GM12864 (cell line): ENCODE results near the gene MEF2D.

Source experiments
- DNase-seq: peaks from one replicate; pipeline ENCODE4 v3.0.0-alpha.2; 2011; ENCODE audit warnings: low read depth
- H3K4me3 ChIP-seq: 2 replicates; pipeline ENCODE4 v1.5.1; 2011; ENCODE audit warnings: mild to moderate bottlenecking, low read depth, low read length, control low read depth
- CTCF ChIP-seq: IDR thresholded peaks from 2 replicates; pipeline ENCODE4 v1.5.1; 2011; ENCODE audit warnings: low read depth, mild to moderate bottlenecking, moderate library complexity, low read length, control low read depth, inconsistent platforms; ENCODE audit errors: missing control alignments

Gene MEF2D

GRCh38 chr1:156497743-156498431 is 2.7 kb downstream of the MEF2D start:
- DNase-seq: no peak
- no peak for TF ChIP-seq CTCF
- peak overlapping the region; percentile 89 for H3K4me3 ChIP-seq

- H3K4me3 ChIP-seq: peak overlapping the region; percentile 89
- no peak for TF ChIP-seq CTCF
These were observed 3.4 kb downstream of the MEF2D start for GRCh38 chr1:156497078-156497742.

GRCh38 chr1:156496211-156496761 is 4.3 kb downstream of the MEF2D start:
- DNase-seq: no peak
- TF ChIP-seq CTCF: no peak
- H3K4me3 ChIP-seq: peak overlapping the region; percentile 89

More at GRCh38 chr1:156497078-156497742, 3.4 kb downstream of the MEF2D start:
- DNase-seq: no peak

GRCh38 chr1:156495401-156496140 is 5.0 kb downstream of the MEF2D start:
- H3K4me3 ChIP-seq: peak overlapping the region; percentile 89
- DNase-seq: no peak
- TF ChIP-seq CTCF: no peak

GRCh38 chr1:156494309-156494895 is 6.2 kb downstream of the MEF2D start:
- H3K4me3 ChIP-seq: no peak overlapping the region; the same call in 1 of the 2 replicates
- TF ChIP-seq CTCF: no peak
- DNase-seq: no peak

- DNase-seq: no peak
- TF ChIP-seq CTCF: no peak
- peak overlapping the region; percentile 32; the same call in 1 of the 2 replicates for H3K4me3 ChIP-seq
These were observed 6.8 kb downstream of the MEF2D start for GRCh38 chr1:156493742-156494141.
